ENCODE results near the gene TTN. TPM values are rescaled to one million over a fixed set of nuclear protein-coding genes. Genes with fewer than 3 reads are reported as not detected.

TTN gene
- total and polyA plus RNA-seq, 2 of the 4 experiments (the other 2 are of a cell fraction): 0.02 to 0.18 TPM

GRCh38 chr2:178731300-178731699 lies 75.9 kb downstream of the TTN start:
- Histone ChIP-seq H2AK5ac (ENCODE audit: low read depth, low read length) (no peak overlapping the region), H3K4me2 (ENCODE audit: low read depth, low read length) (no peak overlapping the region), H3K18ac (ENCODE audit: low read depth, low read length) (no peak overlapping the region), H3K36me3 (ENCODE audit: control insufficient read depth, insufficient read depth, low read length) (no peaks in the 10 kb centered on the region), H2BK120ac (ENCODE audit: low read depth, low read length) (no peak overlapping the region), H3K9me1 (ENCODE audit: insufficient read depth, low read length) (no peaks in the 10 kb centered on the region), H2AK9ac (replicated peaks; ENCODE audit: low read depth, low read length, poor library complexity) (no peak overlapping the region), H3K9ac (ENCODE audit: low read depth, low read length) (no peak overlapping the region), H3K27ac (ENCODE audit: insufficient read depth, low read length) (no peak overlapping the region), H3K79me1 (ENCODE audit: low read depth in 1 of 2, low read length in 2 of 2) (no peaks in the 10 kb centered on the region), H3K14ac (replicated peaks; ENCODE audit: low read depth, low read length) (no peak overlapping the region), H3K4ac (ENCODE audit: low read depth, low read length) (no peak overlapping the region), H2BK15ac (ENCODE audit: low read depth, low read length) (no peak overlapping the region), H4K5ac (ENCODE audit: low read depth, low read length) (no peak overlapping the region), H4K20me1 (ENCODE audit: insufficient read depth, low read length) (no peaks in the 10 kb centered on the region), H3K23ac (ENCODE audit: low read depth, low read length) (no peak overlapping the region), H2BK5ac (ENCODE audit: low read depth, low read length, poor library complexity, severe bottlenecking) (no peak overlapping the region), H2AFZ (replicated peaks; ENCODE audit: low read length, poor library complexity) (no peak overlapping the region), H2BK20ac (ENCODE audit: low read depth, low read length) (no peak overlapping the region), H3K4me1 (ENCODE audit: control insufficient read depth, insufficient read depth, low read length) (no peaks in the 10 kb centered on the region), H4K91ac (ENCODE audit: insufficient read depth, low read depth, low read length) (no peak overlapping the region), H4K8ac (ENCODE audit: low read depth in 2 of 2, low read length in 2 of 2) (no peak overlapping the region), H3K27me3 (ENCODE audit: control insufficient read depth, insufficient read depth, low read length) (no peaks in the 10 kb centered on the region; the same call in 1 of the 2 replicates), H3K56ac (ENCODE audit: extremely low read depth, insufficient read depth, low read length) (no peak overlapping the region), H3K9me3 (ENCODE audit: control insufficient read depth, insufficient read depth, low read length) (no peaks in the 10 kb centered on the region), H3K4me3 (ENCODE audit: insufficient read depth, low read depth, low read length) (no peak overlapping the region)
- TF ChIP-seq, protein P1, sequence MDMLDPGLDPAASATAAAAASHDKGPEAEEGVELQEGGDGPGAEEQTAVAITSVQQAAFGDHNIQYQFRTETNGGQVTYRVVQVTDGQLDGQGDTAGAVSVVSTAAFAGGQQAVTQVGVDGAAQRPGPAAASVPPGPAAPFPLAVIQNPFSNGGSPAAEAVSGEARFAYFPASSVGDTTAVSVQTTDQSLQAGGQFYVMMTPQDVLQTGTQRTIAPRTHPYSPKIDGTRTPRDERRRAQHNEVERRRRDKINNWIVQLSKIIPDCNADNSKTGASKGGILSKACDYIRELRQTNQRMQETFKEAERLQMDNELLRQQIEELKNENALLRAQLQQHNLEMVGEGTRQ (IDR thresholded peaks at IDR 0.05; ENCODE audit: low read depth, low read length): no peak
- TF ChIP-seq NFE2L2 (IDR thresholded peaks at IDR 0.05; ENCODE audit: low read depth, low read length): no peak
- TF ChIP-seq BHLHE40 (IDR thresholded peaks at IDR 0.05; ENCODE audit: low read depth, low read length): no peak
- TF ChIP-seq, protein P2, sequence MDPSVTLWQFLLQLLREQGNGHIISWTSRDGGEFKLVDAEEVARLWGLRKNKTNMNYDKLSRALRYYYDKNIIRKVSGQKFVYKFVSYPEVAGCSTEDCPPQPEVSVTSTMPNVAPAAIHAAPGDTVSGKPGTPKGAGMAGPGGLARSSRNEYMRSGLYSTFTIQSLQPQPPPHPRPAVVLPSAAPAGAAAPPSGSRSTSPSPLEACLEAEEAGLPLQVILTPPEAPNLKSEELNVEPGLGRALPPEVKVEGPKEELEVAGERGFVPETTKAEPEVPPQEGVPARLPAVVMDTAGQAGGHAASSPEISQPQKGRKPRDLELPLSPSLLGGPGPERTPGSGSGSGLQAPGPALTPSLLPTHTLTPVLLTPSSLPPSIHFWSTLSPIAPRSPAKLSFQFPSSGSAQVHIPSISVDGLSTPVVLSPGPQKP (IDR thresholded peaks at IDR 0.05; ENCODE audit: borderline replicate concordance, low read depth, low read length): no peak
- no peak for TF ChIP-seq RAD21 (IDR thresholded peaks at IDR 0.05; ENCODE audit: low read length)
- no peak for TF ChIP-seq RCOR1 (IDR thresholded peaks at IDR 0.05; ENCODE audit: insufficient replicate concordance, low read length)
- no peak for TF ChIP-seq MAZ (IDR thresholded peaks at IDR 0.05; ENCODE audit: borderline replicate concordance, low read depth, low read length)
- no peak for TF ChIP-seq MXI1 (IDR thresholded peaks at IDR 0.05; ENCODE audit: borderline replicate concordance, low read depth, low read length)
- no peak for TF ChIP-seq RFX5 (IDR thresholded peaks at IDR 0.05; ENCODE audit: low read depth, low read length)
- no peak for TF ChIP-seq CEBPB (IDR thresholded peaks at IDR 0.05; ENCODE audit: low read depth, low read length)
- no peak for TF ChIP-seq POLR2A (IDR thresholded peaks at IDR 0.05; ENCODE audit: low read depth, low read length)
- no peak for TF ChIP-seq MAFK (IDR thresholded peaks at IDR 0.05; ENCODE audit: low read depth, low read length)
- no peak for TF ChIP-seq CHD1 (IDR thresholded peaks at IDR 0.05; ENCODE audit: low read depth, low read length)
- TF ChIP-seq FOS (IDR thresholded peaks at IDR 0.05; ENCODE audit: low read depth, low read length): no peak
- no peak for TF ChIP-seq CTCF (conservative IDR thresholded peaks at IDR 0.05; ENCODE audit: low read depth, low read length)
- in situ Hi-C loops (cut with MboI; ENCODE audit: low sequenced_read_pairs) (no loop called here), intact Hi-C loops (cut with micrococcal nuclease) (no loop called here), dilution Hi-C loops (cut with HindIII; ENCODE audit: low sequenced_read_pairs, unreplicated experiment) (no loop called here)
- WGBS, 2 experiments (ENCODE audit: extremely low coverage in 2 of 2, insufficient read length in 1 of 2): no CpG with 5 or more reads among the region's 5 CpGs
- BruUV-seq (replicated peaks): no TSS peak
- DNase-seq (no peak), ATAC-seq (ENCODE audit: low read depth) (no peak)
- ChIA-PET POLR2A (ENCODE audit: unreplicated experiment) (no interaction called here), CTCF (no interaction called here)

Measured in IMR-90 (cell line).